ENCODE results near the gene DIPK1B. TPM values are rescaled to one million over a fixed set of nuclear protein-coding genes. Genes with fewer than 3 reads are reported as not detected.

Gene DIPK1B
- total RNA-seq = 2.9 and 3.8 TPM in 2 replicates

DNA sequence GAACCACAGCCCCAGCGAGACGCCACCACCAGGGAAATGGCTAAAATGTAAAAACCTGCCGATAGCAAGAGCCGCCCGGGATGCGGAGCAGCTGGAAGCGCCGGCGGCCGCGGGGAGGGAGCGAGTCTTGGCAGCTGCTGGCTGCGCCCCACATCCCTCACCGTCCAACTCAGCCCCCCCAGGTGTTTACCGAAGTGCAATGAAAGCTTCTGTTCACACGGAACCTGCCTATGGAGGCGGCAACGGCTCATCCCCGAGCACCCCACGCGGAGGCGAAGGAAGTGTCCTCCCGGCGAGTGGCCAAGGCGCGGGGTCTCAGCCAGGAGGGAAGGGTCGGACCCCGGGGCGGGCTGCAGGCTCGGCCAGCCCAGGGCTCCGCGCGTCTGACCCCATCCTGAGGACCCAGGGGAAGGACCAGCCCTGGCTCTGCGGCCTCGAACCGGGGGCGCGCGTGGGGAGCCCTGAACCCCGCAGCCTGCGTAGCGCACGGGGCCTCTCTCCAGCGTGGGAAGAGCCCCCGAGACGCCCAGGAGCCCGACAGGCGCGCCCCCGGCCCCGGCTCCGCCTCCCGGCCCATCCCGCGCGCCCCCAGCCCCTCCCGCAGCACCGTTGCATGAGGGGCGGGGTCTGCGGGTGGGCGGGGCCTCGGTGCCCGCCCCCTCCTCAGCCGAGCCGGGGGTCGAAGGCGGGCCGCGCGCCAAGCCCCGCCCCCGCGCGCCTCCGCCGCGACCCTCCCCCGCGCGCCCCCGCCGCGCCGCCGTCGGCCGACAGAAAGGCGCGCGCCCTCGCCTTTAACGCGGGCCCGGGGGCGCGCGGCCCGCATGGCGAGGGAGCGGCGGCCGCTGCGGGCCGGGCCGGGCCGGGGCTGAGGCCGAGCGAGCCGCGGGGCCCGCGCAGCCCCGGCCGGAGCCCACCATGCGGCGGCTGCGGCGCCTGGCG lies at the start of gene DIPK1B:
Gene DIPK1B, plus strand, starts transcription at position 822 of the 939 bp plus-strand sequence. Its CDS starts 94 bp downstream, at position 916.

DNA sequence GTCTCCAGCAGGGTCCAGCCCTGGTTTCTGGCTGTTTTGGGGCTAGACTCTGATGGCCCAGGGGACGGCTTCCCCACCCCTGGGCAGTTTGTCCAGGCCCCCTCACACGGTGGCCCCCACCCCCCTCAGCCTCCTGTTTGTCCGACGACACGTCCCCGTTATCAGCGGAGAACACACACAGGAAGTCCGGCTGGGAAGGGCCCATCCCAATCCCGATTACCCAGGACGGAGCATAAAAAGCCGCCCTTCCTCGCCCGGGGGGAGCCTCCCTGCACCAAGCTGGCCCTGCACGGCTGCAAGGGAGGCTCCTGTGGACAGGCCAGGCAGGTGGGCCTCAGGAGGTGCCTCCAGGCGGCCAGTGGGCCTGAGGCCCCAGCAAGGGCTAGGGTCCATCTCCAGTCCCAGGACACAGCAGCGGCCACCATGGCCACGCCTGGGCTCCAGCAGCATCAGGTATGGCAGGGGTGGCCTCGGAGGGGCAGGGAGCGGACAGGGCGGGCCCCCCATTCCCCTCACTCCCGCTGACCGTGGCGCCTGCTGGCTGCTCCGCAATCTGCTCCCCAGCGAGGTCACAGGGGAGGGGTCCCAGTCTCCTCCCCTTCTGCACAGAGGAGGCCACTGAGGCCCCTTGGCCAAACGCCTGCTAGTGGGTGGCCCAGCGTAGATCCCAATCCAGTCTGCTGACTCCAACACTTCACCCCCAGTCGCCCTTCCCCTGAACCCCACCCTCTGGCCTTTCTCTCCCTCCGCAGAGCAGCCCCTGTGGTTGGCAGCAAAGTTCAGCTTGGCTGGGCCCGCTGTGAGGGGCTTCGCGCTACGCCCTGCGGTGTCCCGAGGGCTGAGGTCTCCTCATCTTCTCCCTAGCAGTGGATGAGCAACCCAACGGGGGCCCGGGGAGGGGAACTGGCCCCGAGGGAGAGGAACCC lies 49.5 kb upstream of the DIPK1B start, which contains the start of gene EGFL7:
Gene EGFL7, plus strand, starts transcription at position 261 of the 926 bp plus-strand sequence. CDS start 5,367 bp downstream, outside the sequence.

DNA sequence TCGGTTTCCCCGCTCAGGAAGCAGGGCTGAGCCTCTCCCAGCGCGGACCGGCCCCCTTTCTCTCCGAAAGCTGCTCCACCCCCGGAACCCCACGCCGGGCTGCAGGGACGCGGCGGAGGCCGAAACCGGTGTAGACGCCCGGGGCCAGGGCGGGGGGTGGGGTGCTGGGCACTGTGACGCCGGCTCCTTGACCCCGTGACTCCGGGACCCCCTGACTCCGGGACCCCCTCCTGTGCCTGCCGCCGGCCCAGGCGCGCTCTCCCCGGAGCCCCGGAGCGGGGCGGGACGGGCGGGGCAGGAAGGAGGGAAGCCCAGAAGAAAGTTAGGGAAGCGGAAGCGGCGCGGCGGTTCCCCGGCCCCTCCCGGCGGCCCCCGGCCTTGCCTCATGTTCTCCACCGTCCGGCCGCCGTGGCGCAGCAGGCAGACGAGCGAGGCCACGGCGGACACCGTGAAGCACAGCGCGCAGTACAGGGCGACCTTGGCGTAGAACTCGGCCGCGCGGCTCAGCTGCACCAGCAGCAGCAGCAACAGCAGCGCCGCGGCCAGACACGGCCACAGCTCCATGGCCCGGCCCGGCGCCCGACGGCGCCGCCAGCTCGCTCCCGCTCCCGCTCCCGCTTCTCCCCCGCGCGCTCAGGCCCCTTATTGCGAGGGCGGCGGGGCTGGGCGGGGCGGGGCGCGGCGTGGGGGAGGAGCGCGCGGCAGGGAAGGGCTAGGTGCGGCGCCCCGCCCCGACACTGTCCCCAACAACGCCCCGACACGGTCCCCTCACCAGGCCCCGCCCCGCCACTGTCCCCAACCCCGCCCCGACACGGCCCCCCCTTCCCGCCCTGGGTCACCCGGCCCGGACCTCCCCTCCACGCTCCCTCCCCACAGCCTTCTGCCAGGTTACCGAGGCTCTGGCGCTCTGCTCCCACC lies 25.3 kb upstream of the DIPK1B start, which contains the start of gene AGPAT2:
Gene AGPAT2, minus strand, starts transcription at position 664 of the 918 bp plus-strand sequence. Its CDS starts 100 bp downstream, at position 564.

DNA sequence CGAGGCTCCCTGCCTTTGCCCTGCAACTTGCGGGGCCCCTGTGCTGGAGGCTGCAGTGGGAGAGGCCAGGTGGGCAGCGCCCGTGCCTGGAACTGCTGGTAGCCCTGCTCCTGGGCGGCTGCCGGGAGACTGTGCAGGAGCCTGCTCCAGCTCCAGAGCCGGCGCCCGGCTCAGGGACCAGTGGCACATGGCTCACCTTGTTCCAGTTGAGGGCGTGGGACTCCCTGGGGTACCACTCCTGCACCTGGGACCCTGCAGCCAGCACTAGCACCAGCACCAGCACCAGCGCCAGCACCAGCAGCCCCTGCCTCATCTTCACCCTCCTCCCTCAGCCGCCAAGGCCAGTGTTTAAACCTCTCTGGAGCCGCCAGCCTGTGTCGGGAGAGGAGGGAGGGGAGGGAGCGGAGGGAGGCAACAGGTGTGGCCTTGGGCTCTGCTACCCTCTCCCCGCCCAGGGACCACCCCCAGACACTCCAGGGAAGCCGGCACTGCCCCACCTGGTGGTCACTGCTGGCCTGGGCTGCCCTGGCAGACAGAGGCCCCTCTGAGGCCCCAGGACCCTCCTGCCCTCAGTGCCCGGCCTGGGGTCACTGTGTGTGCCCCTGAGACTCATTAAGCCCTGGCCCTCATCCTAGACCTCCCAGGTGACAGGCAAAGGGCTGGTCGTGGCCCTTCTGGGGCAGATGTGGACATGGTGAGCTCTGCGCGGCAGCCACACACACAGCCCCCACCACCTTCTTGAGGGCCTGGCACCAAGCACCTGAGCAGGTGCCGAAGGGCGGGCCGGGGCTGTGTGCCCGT lies 30.4 kb downstream of the DIPK1B start, which contains the start of gene LCN10:
Gene LCN10, minus strand, starts transcription at position 350 of the 801 bp plus-strand sequence. Its CDS starts 37 bp downstream, at position 313.

DNA sequence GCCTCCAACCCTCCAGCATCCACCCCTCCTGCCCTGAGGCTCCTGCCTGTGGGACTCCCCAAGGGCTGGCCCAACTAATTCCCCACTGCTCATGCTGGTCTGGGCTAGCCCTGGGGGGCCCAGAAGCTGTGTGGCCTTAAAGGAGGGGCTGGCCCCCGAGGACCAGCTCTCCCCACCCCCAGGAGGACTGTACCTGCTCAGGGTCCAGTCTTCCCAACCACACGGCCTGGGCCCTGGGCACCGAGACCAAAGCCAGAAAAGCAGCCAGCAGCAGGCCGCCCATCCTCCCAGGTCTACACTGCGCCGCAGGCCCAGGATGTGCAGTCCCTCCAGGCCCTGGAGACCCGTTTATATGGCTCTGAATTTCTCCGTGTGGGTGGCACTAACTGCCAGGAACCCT lies 35.8 kb downstream of the DIPK1B start, which contains the start of gene LCN6:
Gene LCN6, minus strand, starts transcription at position 325 of the 400 bp plus-strand sequence. Its CDS starts 42 bp downstream, at position 283.

DNA sequence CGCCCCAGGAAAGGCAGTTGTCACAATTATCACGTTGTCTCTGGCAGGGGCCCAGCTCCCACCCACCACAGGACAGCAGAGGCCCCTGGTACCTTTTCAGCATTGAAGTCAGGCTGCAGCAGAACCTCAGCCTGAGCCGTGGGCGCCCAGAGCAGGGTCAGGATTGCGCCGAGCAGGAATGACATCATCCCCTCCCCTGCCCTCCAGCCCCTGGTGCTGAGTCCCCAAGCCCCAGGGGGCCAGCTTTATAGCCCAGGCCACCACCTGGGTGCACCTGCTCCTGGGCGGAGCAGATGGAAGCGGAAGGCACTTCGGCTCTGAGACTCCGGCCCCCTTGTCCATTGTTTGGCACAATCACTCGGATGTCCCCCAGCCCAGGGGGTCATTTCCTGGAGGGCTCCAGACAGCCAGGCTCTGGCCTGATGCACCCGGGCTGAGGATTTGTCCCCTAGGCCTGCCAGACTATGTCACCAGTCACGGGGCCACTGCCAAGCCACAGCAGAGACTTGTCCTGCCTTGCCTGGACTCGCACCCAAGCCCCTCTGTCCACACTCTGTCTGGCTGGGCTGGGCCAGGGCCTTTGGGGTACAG lies 52.0 kb downstream of the DIPK1B start, which contains the start of gene LCN15:
Gene LCN15, minus strand, starts transcription at position 218 of the 591 bp plus-strand sequence. Its CDS starts 30 bp downstream, at position 188.

Other genes starting within 250 kb of the DIPK1B start
- 47.1 and 51.4 TPM in 2 replicates for gene SEC16A, start 229.5 kb upstream of the DIPK1B start, total RNA-seq
- gene NOTCH1, start 166.5 kb upstream of the DIPK1B start, total RNA-seq = 34.2 and 36.9 TPM in 2 replicates
- 28.3 and 40.9 TPM in 2 replicates for gene EGFL7, start 49.7 kb upstream of the DIPK1B start, total RNA-seq
- 42.9 and 46.8 TPM in 2 replicates for gene AGPAT2, start 25.1 kb upstream of the DIPK1B start, total RNA-seq
- 0.33 TPM in 1 of 2 replicates, not detected in the other for gene LCN10, start 30.4 kb downstream of the DIPK1B start, total RNA-seq
- not detected in 2 replicates for gene LCN6, start 36.0 kb downstream of the DIPK1B start, total RNA-seq
- not detected in 2 replicates for gene LCN8, start 45.7 kb downstream of the DIPK1B start, total RNA-seq
- gene LCN15, start 51.9 kb downstream of the DIPK1B start, total RNA-seq = not detected in 2 replicates
- 38.7 and 42.2 TPM in 2 replicates for gene TMEM141, start 78.8 kb downstream of the DIPK1B start, total RNA-seq
- gene CCDC183, start 83.8 kb downstream of the DIPK1B start, total RNA-seq = 0.52 and 0.89 TPM in 2 replicates
- 49.9 and 65.1 TPM in 2 replicates for gene RABL6, start 95.4 kb downstream of the DIPK1B start, total RNA-seq
- gene AJM1, start 129.9 kb downstream of the DIPK1B start, total RNA-seq = 3.6 and 4.0 TPM in 2 replicates
- gene PHPT1, start 136.8 kb downstream of the DIPK1B start, total RNA-seq = 138 and 150 TPM in 2 replicates
- gene MAMDC4, start 139.8 kb downstream of the DIPK1B start, total RNA-seq = 4.6 and 6.5 TPM in 2 replicates
- 170 and 198 TPM in 2 replicates for gene EDF1, start 153.7 kb downstream of the DIPK1B start, total RNA-seq
- 14.4 and 18.5 TPM in 2 replicates for gene TRAF2, start 173.9 kb downstream of the DIPK1B start, total RNA-seq
- 164 and 216 TPM in 2 replicates for gene FBXW5, start 232.2 kb downstream of the DIPK1B start, total RNA-seq
- 0.72 and 0.79 TPM in 2 replicates for gene C8G, start 232.7 kb downstream of the DIPK1B start, total RNA-seq
- gene LCN12, start 239.7 kb downstream of the DIPK1B start, total RNA-seq = 0.20 TPM in 1 of 2 replicates, not detected in the other